Measurements from ENCODE around the gene AKR1C3.

DNA sequence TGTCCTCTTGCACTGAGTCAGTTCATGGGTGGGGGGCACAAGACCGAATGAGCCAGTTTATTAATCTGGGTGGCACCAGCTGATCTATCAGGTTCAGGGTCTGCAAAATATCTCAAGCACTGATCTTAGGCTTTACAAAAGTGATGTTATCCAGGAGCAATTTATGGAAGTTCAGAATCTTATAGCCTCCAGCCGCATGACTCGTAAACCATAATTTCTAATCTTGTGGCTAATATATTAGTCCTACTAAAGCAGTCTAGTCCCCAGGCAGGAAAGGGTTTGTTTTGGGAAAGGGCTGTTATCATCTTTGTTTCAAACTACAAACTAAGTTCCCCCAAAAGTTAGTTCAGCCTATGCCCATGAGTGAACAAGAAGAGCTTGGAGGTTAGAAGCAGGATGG is 56.9 kb downstream of the AKR1C3 start:
- TF ChIP-seq GATA2 (IDR thresholded peaks at IDR 0.05; ENCODE audit: low read depth, low read length) (no peak), GATA3 (IDR thresholded peaks at IDR 0.05; ENCODE audit: low read depth, low read length) (no peak)
